B cell (primary cell): Measurements from ENCODE around the gene TSPAN1. TPM values are rescaled to one million over a fixed set of nuclear protein-coding genes. Genes with fewer than 3 reads are reported as not detected.

Experiments
- ATAC-seq: fragments of 200-7000 bp; cut with Tn5 transposase; one replicate; pipeline ENCODE4 v1.10.0; 2021; ENCODE audit warnings: low read depth, mild to moderate bottlenecking, moderate number of reproducible peaks, moderate library complexity
- CTCF ChIA-PET: fragments of 350-600 bp; sonication (Branson Sonifier 250); formaldehyde crosslinking; loops from one replicate; lab custom pipeline; 2021; ENCODE audit warnings: antibody characterized with exemption, inconsistent platforms; lab: Charles Lee
- POLR2A ChIA-PET: fragments of 350-600 bp; sonication (Branson Sonifier 250); formaldehyde crosslinking; loops from one replicate; lab custom pipeline; 2021; ENCODE audit warnings: antibody characterized with exemption; lab: Charles Lee
- DNase-seq: peaks from one replicate; pipeline ENCODE4 v3.0.0; 2013
- H2AFZ ChIP-seq: 2 replicates; pipeline ENCODE4 v1.6.1; 2012; ENCODE audit warnings: mild to moderate bottlenecking, low read depth, low read length; ENCODE audit not compliant: insufficient read depth, poor library complexity, severe bottlenecking
- H3K27ac ChIP-seq, 2 donors: 1 replicate in 1 of 2; 2 replicates in 1 of 2; pipeline ENCODE4 v1.5.1; 2012 to 2013; ENCODE audit warnings: low read length in 2 of 2, mild to moderate bottlenecking in 2 of 2, moderate library complexity in 1 of 2
- H3K27me3 ChIP-seq, 4 experiments: fragments of 200-600 bp in 1 of 4; sonication (generic) in 1 of 4; replicated peaks in 1 of 4; 1 replicate in 2 of 4; 2 replicates in 2 of 4; pipeline versions ENCODE4 v1.6.1 to v1.7.0; 2013 to 2016; ENCODE audit warnings: low read length in 3 of 4, mild to moderate bottlenecking in 2 of 4, mixed read lengths in 1 of 4, moderate library complexity in 1 of 4; ENCODE audit not compliant: insufficient read depth in 4 of 4, control insufficient read depth in 3 of 4; ENCODE audit errors: control extremely low read depth in 1 of 4
- H3K36me3 ChIP-seq, 2 experiments: replicated peaks in 1 of 2; 1 replicate in 1 of 2; 2 replicates in 1 of 2; pipeline versions ENCODE4 v1.6.1 to v1.7.1; 2013; ENCODE audit warnings: low read length in 1 of 2; ENCODE audit not compliant: insufficient read depth in 2 of 2, control insufficient read depth in 1 of 2; ENCODE audit errors: control extremely low read depth in 1 of 2, extremely low read depth in 1 of 2
- H3K4me1 ChIP-seq, 2 donors: fragments of 200-600 bp in 1 of 2; sonication (generic) in 1 of 2; 1 replicate in 1 of 2; 2 replicates in 1 of 2; pipeline versions ENCODE4 v1.5.1 to v1.6.1; 2013 to 2017; ENCODE audit warnings: low read length in 2 of 2; ENCODE audit not compliant: control insufficient read depth in 2 of 2, insufficient read depth in 2 of 2
- H3K4me2 ChIP-seq: replicated peaks from 2 replicates; pipeline ENCODE3; 2012; ENCODE audit warnings: mild to moderate bottlenecking, low read depth, low read length; ENCODE audit not compliant: poor library complexity, severe bottlenecking
- H3K4me3 ChIP-seq, 5 experiments: fragments of 200-600 bp in 1 of 5; sonication (generic) in 1 of 5; 1 replicate in 3 of 5; 2 replicates in 2 of 5; pipeline versions ENCODE4 v1.5.1 to v1.7.0; 2011 to 2016; ENCODE audit warnings: low read length in 4 of 5, mild to moderate bottlenecking in 4 of 5, low read depth in 2 of 5, control low read depth in 1 of 5, moderate library complexity in 1 of 5; ENCODE audit not compliant: insufficient read depth in 1 of 5; ENCODE audit errors: control extremely low read depth in 1 of 5, extremely low read depth in 1 of 5
- H3K79me2 ChIP-seq: fragments of 200-600 bp; sonication (generic); one replicate; pipeline ENCODE4 v1.6.0; 2016; ENCODE audit warnings: low read length; ENCODE audit not compliant: control insufficient read depth, insufficient read depth
- H3K9ac ChIP-seq: fragments of 200-600 bp; sonication (generic); 2 replicates; pipeline ENCODE4 v1.6.1; 2017; ENCODE audit warnings: mild to moderate bottlenecking, low read length, moderate library complexity
- H3K9me3 ChIP-seq, 3 donors: one replicate each; pipeline versions ENCODE4 v1.6.1 to v1.7.1; 2013; ENCODE audit warnings: low read length in 2 of 3; ENCODE audit not compliant: control insufficient read depth in 2 of 3, insufficient read depth in 1 of 3; ENCODE audit errors: control extremely low read depth in 1 of 3
- H4K20me1 ChIP-seq: 2 replicates; pipeline ENCODE4 v1.6.0; 2012; ENCODE audit warnings: mild to moderate bottlenecking, low read length; ENCODE audit not compliant: insufficient read depth, control insufficient read depth, poor library complexity, severe bottlenecking
- H3K27ac Mint-ChIP-seq: one replicate; pipeline ENCODE4 v1.8.0; 2021; ENCODE audit warnings: mixed read lengths
- H3K27me3 Mint-ChIP-seq: one replicate; pipeline ENCODE4 v1.8.0; 2021; ENCODE audit warnings: mixed read lengths
- H3K4me1 Mint-ChIP-seq: one replicate; pipeline ENCODE4 v1.8.0; 2021; ENCODE audit warnings: mixed read lengths
- H3K4me3 Mint-ChIP-seq: one replicate; pipeline ENCODE4 v1.8.0; 2021; ENCODE audit warnings: mixed read lengths
- H3K9me3 Mint-ChIP-seq: one replicate; pipeline ENCODE4 v1.8.0; 2022; ENCODE audit warnings: mixed read lengths; ENCODE audit not compliant: insufficient read depth
- EZH2 ChIP-seq: IDR thresholded peaks from 2 replicates; pipeline ENCODE4 v1.6.1; 2012; ENCODE audit warnings: borderline replicate concordance, low read depth, mild to moderate bottlenecking, moderate library complexity, low read length; ENCODE audit not compliant: insufficient read depth, poor library complexity, severe bottlenecking
- WGBS: methylation state at CpG from one replicate; pipeline ENCODE4 v1.1.5; 2013; ENCODE audit warnings: missing lambda C conversion rate; ENCODE audit not compliant: insufficient coverage; 5-methylcytosine and 5-hydroxymethylcytosine counted together
- intact Hi-C: fragments of 100-400 bp; cut with micrococcal nuclease; formaldehyde crosslinking; loops from one replicate; pipeline ENCODE4 v1.10.0; 2022
- polyA minus RNA-seq: library from RNA; depleted of rRNA, polyadenylated mRNA; stranded (reverse); fragments of >200 nt; gene quantifications from 2 replicates; pipeline ENCODE4 v1.2.3, GENCODE V29; 2012
- polyA plus RNA-seq: library from polyadenylated mRNA; depleted of rRNA; stranded (reverse); fragments of >200 nt; gene quantifications from 2 replicates; pipeline ENCODE4 v1.2.3, GENCODE V29; 2012
- total RNA-seq, 2 donors: library from RNA; stranded (reverse); fragments of 120-200 nt in 1 of 2; gene quantifications; 1 replicate in 1 of 2; 2 replicates in 1 of 2; pipeline versions ENCODE4 v1.2.3 to v1.2.4, GENCODE V29; 2013 to 2022
- TF ChIP-seq, protein P1 (sequence below): fragments of 200-600 bp; IDR thresholded peaks from one replicate; pipeline ENCODE4 v1.8.0; 2022; ENCODE audit warnings: antibody characterized with exemption, mild to moderate bottlenecking

The TSPAN1 gene, protein sequence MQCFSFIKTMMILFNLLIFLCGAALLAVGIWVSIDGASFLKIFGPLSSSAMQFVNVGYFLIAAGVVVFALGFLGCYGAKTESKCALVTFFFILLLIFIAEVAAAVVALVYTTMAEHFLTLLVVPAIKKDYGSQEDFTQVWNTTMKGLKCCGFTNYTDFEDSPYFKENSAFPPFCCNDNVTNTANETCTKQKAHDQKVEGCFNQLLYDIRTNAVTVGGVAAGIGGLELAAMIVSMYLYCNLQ
- total RNA-seq (not detected in 2 replicates), polyA plus RNA-seq (not detected in 2 replicates), polyA minus RNA-seq (not detected in 2 replicates)
- not detected for total RNA-seq (2013)

DNA sequence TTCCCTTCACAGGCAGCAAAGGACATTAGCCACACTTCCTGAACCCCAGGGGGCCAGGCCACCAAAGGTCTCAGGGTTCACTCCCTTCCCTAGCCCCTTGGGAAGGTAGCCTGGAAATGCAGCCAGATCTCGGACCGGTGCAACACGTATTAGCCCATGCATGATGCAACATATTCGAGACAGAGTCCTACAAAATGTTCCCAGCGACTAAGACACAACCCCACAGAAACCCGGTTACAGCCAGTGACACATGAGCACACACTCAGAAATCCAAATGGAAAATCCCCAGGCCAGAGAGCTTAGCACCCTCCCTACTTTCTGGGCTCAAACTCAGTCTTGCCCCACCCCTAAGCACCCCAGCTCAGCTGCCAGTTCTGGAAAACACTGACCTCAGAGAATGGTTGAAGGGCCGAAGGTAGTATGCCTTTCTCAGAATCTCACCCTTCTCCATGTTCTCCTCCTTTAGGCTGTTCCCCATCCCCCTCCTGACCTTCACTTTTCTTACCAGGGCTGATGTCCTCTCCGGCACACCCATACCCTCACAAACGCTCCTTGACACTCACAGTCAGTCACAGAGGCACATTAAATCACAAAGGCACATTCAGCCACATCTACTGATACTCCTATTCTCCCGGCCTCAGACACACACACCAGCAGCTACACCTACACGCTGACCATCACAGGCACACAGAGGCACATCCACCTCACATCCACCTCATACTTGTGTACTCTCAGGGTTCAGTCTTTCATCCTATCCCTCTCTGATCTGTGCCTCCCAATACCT lies at the start of gene TSPAN1:
Gene TSPAN1, plus strand, starts transcription at position 640 of the 784 bp plus-strand sequence. CDS start 6,021 bp downstream, outside the sequence.
- Mint-ChIP-seq H3K4me3 (no peak within 1 kb of the TSS), H3K27me3 (no peaks in the 10 kb centered on the region), H3K27ac (no peak within 1 kb of the TSS), H3K9me3 (no peaks in the 10 kb centered on the region), H3K4me1 (peaks cover 10% of the 10 kb centered on the region)
- Histone ChIP-seq H3K9ac (no peak within 1 kb of the TSS), H3K36me3 (no peaks in the 10 kb centered on the region), H4K20me1 (no peaks in the 10 kb centered on the region), H3K27ac (no peak within 1 kb of the TSS), H3K9me3 (no peaks in the 10 kb centered on the region), H3K4me2 (no peak within 1 kb of the TSS), H3K4me3 (no peak within 1 kb of the TSS), H3K79me2 (no peaks in the 10 kb centered on the region), H2AFZ (no peak within 1 kb of the TSS), H3K4me1 (peaks cover 11 to 30% of the 10 kb centered on the region in 2 donors), H3K27me3 (peaks cover 0 to under 1% (median 0%) of the 10 kb centered on the region in 4 experiments)
- WGBS = 91% methylated on average over 11 of the region's 11 CpGs
- no peak for ATAC-seq
- TF ChIP-seq, protein P1, sequence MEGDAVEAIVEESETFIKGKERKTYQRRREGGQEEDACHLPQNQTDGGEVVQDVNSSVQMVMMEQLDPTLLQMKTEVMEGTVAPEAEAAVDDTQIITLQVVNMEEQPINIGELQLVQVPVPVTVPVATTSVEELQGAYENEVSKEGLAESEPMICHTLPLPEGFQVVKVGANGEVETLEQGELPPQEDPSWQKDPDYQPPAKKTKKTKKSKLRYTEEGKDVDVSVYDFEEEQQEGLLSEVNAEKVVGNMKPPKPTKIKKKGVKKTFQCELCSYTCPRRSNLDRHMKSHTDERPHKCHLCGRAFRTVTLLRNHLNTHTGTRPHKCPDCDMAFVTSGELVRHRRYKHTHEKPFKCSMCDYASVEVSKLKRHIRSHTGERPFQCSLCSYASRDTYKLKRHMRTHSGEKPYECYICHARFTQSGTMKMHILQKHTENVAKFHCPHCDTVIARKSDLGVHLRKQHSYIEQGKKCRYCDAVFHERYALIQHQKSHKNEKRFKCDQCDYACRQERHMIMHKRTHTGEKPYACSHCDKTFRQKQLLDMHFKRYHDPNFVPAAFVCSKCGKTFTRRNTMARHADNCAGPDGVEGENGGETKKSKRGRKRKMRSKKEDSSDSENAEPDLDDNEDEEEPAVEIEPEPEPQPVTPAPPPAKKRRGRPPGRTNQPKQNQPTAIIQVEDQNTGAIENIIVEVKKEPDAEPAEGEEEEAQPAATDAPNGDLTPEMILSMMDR = no peak
- DNase-seq = no peak
- POLR2A ChIA-PET = no interaction called here
- intact Hi-C loops = loop anchor here (5.0 kb wide), 1 partner anchor 173 kb away; no protein-coding TSS in a partner anchor
- CTCF ChIA-PET = interaction anchor here (13.8 kb wide), 1 partner anchor 137 kb away, joined by 249 read pairs; no protein-coding TSS in a partner anchor

DNA sequence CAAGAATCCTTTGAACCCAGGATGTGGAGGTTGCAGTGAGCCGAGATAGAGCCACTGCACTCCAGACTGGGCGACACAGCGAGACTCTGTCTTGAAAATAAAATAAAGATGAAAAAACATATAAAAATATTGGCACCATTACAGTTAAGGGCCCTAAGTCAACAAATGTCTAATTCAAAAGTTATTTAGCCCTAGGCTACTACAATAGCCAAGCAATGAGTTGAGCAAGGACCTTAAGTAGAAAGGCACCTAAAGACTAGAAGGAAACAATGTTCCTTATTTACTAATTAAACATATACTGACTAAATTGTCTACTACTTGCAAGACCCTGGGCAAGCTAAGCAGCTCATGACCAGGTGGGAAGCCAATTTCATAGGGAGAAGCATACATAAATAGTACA lies 46.5 kb upstream of the TSPAN1 start:
- Histone ChIP-seq H2AFZ (no peak overlapping the region), H3K9me3 (peaks cover 0 to 2% (median 0%) of the 10 kb centered on the region in 3 donors), H3K27ac (no peak overlapping the region), H3K4me1 (peaks cover 12 to 16% of the 10 kb centered on the region in 2 donors), H3K9ac (no peak overlapping the region), H3K36me3 (no peaks in the 10 kb centered on the region), H3K79me2 (no peaks in the 10 kb centered on the region), H4K20me1 (no peaks in the 10 kb centered on the region), H3K4me2 (no peak overlapping the region), H3K4me3 (no peak overlapping the region), H3K27me3 (peaks cover 0 to 35% (median 22%) of the 10 kb centered on the region in 4 experiments)
- no peak for ATAC-seq
- POLR2A ChIA-PET = interaction anchor here (0.7 kb wide), 1 partner anchor 52 kb away, joined by 5 read pairs; no protein-coding TSS in a partner anchor
- CTCF ChIA-PET = no interaction called here
- Mint-ChIP-seq H3K9me3 (no peaks in the 10 kb centered on the region), H3K27ac (no peak overlapping the region), H3K27me3 (peaks cover 45% of the 10 kb centered on the region), H3K4me3 (no peak overlapping the region), H3K4me1 (peaks cover 18% of the 10 kb centered on the region)
- TF ChIP-seq, protein P1 = no peak
- no peak for TF ChIP-seq EZH2
- no peak for DNase-seq
- intact Hi-C loops = no loop called here
- WGBS = 100% methylated on average over 1 of the region's 3 CpGs
